ENCODE measurements around the gene BSN. TPM values are rescaled to one million over a fixed set of nuclear protein-coding genes. Genes with fewer than 3 reads are reported as not detected.
"Not testable (repeated sequence)": the region's sequence is repeated elsewhere in the genome, so short reads cannot be mapped to it uniquely, and the experiment has no call there.

Gene BSN
- total RNA-seq, 1 donor from 2014 or later = 0.10 TPM

GRCh38 chr3:49691481-49691880, 137.2 kb downstream of the BSN start:
- intact Hi-C loops (cut with micrococcal nuclease) = not testable (repeated sequence)

- intact Hi-C loops (cut with micrococcal nuclease) = not testable (repeated sequence)
Observed at GRCh38 chr3:49694409-49695070, 140.3 kb downstream of the BSN start.

GRCh38 chr3:49695350-49696015, 141.2 kb downstream of the BSN start:
- intact Hi-C loops (cut with micrococcal nuclease) = not testable (repeated sequence)

GRCh38 chr3:49699281-49699979, 145.2 kb downstream of the BSN start:
- intact Hi-C loops (cut with micrococcal nuclease) = no loop called here

- intact Hi-C loops (cut with micrococcal nuclease) = loop anchor here (5.0 kb wide), 1 partner anchor 207 kb away; no protein-coding TSS in a partner anchor
Observed at GRCh38 chr3:49700014-49700413, 145.7 kb downstream of the BSN start.

- intact Hi-C loops (cut with micrococcal nuclease) = loop anchor here (5.0 kb wide), 1 partner anchor 207 kb away; no protein-coding TSS in a partner anchor
Observed at GRCh38 chr3:49700453-49701128, 146.3 kb downstream of the BSN start.

- intact Hi-C loops (cut with micrococcal nuclease) = loop anchor here (5.0 kb wide), 1 partner anchor 206 kb away; no protein-coding TSS in a partner anchor
Observed at GRCh38 chr3:49701388-49702077, 147.3 kb downstream of the BSN start.

GRCh38 chr3:49702672-49703071, 148.4 kb downstream of the BSN start:
- intact Hi-C loops (cut with micrococcal nuclease) = loop anchor here (1.0 to 5.0 kb wide), 3 partner anchors 100 to 205 kb away; no protein-coding TSS in a partner anchor

GRCh38 chr3:49703443-49703927, 149.2 kb downstream of the BSN start:
- intact Hi-C loops (cut with micrococcal nuclease) = loop anchor here (1.0 to 5.0 kb wide), 3 partner anchors 99 to 204 kb away; no protein-coding TSS in a partner anchor

GRCh38 chr3:49703956-49704355, 149.7 kb downstream of the BSN start:
- intact Hi-C loops (cut with micrococcal nuclease) = loop anchor here (1.0 to 5.0 kb wide), 3 partner anchors 98 to 203 kb away; no protein-coding TSS in a partner anchor

- intact Hi-C loops (cut with micrococcal nuclease) = loop anchor here (5.0 kb wide), 1 partner anchor 203 kb away; no protein-coding TSS in a partner anchor
Observed at GRCh38 chr3:49704629-49705028, 150.4 kb downstream of the BSN start.

- intact Hi-C loops (cut with micrococcal nuclease) = no loop called here
Observed at GRCh38 chr3:49705390-49705960, 151.2 kb downstream of the BSN start.

- intact Hi-C loops (cut with micrococcal nuclease) = no loop called here
Observed at GRCh38 chr3:49706456-49707112, 152.3 kb downstream of the BSN start.

GRCh38 chr3:49707113-49707480, 152.8 kb downstream of the BSN start:
- intact Hi-C loops (cut with micrococcal nuclease) = no loop called here

GRCh38 chr3:49709852-49710251, 155.6 kb downstream of the BSN start:
- intact Hi-C loops (cut with micrococcal nuclease) = no loop called here

GRCh38 chr3:49711489-49711888, 157.2 kb downstream of the BSN start:
- intact Hi-C loops (cut with micrococcal nuclease) = no loop called here

GRCh38 chr3:49712166-49712565, 157.9 kb downstream of the BSN start:
- intact Hi-C loops (cut with micrococcal nuclease) = no loop called here

GRCh38 chr3:49712631-49713317, 158.5 kb downstream of the BSN start:
- intact Hi-C loops (cut with micrococcal nuclease) = no loop called here

Measured in T-helper 1 cell treated with Interleukin-12 subunit alpha and Interleukin-12 subunit beta and Interleukin-4 antibody, amounts not matched to agents 30 ng/mL and 1 ng/mL, for 36 hours (primary cell).